NCI-H2029 (cell line): ENCODE data around the gene LMO4.
A peak's percentile ranks its signal among the peaks of the same experiment; 100 is the strongest.

Experiments used
- DNase-seq: peaks from one replicate; lab custom pipeline; 2025; lab: John Stamatoyannopoulos, UW

The LMO4 gene

GRCh38 chr1:87329051-87329525, 408 bp downstream of the LMO4 start:
- peak; percentile 41 for DNase-seq

DNA sequence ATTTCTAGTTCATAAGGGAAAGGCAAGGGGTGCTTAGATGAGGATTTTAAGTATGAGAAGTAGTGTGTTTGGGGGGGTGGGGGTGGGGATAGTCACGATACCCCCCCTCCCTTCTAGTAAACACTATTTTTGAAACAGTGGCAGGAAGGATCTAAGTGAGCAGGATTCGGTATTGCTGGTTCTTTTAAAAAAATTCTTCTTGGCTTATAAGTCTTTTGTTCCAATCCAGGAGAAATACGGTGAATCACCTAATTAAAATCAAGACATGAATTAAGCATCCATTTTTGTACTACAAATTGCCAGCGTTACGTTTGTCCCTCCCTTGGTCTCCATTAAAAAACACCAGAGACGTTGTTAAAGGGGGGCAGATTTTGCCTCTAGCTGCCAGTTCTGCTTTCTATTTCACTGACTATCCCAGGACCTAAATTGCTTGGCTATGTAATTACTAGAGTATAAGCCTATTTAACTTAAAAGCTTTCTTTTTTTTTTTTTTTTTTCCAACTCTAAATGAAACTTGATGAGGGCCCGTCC, 911 bp downstream of the LMO4 start:
- no peak for DNase-seq

DNA sequence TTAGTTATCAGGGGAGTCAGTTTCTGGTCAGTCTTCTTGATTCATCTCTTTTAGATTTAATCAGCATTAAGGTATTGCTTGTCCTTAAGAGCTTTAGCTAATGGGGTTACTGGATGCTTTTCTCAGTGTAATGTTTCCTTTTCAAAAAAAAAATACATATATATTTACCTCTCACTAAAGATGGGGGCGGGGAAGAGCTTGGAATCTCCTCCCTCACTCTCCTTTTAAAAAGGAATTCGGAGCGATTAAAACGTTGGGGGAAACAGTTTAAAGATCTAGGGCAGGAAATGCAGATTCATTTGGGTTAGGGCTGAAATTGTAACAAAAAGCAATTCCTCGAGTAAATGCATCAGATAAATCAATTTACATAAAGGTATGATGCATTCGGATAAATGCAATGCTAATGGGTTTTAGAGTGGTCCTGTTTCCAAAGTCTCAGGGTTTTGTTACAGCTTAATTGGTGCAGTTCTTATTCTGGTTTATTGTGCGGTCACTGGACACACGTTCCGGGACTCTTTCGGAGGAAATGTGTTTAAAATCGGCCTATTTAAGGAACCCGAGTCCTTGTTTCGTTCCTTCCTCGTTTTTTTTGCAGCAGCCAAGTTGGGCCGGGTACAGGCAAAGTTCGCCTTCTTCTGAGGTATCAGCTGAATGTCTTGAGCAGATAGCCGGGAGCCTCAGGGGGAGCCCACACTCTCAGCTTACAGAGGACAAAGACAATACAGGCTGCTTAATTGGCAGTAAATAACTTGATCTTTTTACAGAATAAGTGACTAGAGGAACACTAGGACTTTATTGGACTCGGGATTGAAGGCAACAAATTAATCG, 1.6 kb downstream of the LMO4 start:
- peak; percentile 46 for DNase-seq

DNA sequence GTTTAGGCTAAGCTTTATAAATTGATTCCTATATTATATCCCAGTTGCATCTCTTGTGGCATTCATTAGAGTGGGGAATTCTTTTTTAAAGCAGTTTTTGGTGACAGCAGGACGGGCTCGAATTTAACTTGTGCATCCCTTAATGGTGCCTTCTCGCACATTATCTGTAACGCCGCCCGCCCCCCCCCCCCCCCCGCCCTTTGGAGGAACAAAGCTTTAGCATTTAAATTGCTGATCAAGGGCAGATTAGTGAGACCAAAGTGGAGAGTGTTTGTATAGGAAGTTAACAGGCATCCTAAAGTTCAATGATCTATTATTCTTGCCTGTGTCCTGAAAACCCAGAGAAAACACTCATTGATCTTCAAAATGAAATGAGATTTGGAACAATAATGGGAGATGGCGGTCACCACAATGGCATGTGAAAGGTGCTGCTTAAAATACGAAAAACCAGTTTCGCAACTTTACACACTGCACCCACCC, 2.2 kb downstream of the LMO4 start:
- peak; percentile 83 for DNase-seq

- DNase-seq, result peak; percentile 54
Observed at GRCh38 chr1:87331365-87332241, 2.9 kb downstream of the LMO4 start.

DNA sequence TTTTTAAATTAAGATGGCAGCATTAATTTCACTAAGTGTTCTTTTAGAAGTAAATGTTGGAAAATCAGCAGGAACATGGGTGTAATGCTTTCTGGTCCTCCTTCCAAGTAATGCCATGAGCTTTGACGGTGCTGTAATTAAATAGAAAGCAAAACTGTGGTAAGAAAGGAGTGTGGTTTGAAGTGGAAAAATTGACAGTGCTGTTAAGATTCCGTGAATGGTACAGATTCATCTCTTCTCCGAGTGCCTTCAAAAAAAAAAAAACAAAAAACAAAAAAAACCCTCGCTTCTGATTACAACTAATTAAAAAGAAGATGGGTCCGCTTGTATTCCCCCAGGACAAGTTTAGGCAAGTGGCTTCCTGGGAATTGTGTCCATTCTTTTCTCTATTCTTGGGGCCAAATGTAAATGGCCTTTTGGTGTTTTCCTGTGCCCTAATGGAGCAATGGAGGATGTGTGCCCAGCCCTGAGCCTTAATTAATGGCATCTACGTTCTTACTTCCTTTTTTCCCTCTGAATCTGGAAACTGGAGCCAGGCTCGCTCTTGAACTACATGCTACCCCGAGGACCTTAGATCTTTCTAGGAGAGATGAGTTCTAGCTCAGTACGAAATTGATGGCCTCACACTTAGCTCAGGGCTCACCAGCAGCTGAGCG, 5.1 kb downstream of the LMO4 start:
- no peak for DNase-seq

DNA sequence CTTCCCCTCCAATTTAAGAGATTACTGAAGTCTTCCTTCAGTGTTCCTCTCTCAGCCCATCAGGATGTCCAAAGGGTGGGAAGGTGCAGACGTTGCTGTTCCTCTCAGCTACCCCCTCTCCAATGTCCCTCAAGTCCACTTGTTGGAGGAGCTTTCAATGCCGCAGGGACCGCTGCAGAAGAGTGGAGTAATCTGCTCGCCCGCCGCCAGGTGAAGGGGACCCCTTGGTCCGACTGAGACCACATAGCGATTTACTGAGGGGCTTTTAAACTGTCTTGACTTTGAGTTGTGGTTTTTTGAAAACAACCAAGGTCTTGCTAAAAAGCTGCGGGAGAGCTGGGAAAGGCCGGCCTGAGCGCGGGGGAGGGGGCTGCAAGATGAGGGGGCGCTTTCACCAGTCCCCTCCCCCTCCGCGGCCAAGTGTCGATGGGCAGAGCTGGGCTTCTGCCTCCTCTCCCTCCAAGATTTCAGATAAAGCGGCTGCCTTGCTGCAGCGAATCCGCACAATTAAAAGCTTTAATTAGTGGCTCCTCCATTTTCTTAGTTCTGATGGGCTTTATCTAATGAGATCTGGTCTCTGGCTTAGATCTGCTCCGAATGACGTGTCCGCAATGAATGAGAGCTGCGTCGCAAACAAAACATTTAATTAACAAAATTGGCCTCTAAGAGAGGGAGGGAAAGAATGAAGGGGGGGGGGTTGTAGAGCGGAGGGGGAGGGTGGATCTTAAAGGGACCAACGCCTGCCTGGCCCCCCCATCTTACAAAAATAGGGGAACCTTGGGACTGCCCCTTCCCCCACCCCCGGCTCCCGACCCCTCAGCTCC, 5.9 kb downstream of the LMO4 start:
- DNase-seq, result no peak

DNA sequence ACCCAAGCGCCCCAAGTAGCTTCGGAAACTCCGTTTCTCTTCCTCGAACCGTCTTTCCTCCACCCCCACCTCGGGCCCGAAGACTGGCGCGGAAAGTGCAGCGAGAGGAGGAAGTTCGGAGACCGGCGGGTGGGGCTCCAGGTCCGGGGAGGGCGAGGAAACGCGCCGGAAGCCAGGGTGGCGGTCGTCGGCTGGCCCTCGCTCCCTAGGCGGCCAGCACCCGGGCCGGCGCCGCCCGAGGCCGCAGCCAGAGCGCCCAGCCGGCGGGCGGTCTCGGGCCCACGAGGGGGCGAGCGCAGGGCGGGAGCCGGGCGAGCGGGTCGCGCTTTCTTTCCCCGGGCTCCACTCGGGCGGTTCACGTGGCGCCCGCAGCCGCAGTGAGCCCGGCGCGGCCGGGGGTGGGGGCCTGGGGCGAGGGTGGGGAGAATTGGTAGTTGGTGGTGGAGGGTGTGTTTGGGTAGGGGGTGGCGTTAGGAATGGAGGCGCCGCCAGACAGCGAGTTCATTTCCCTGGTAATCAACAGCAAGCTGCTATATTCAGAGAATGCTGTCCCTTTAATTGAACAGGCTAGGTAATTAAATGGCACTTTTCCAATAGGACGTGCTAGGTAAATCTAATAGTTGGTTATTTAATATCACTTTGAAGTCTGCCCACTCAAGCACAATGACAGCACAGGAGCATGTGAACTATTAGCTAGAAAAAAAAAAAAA, 6.7 kb downstream of the LMO4 start:
- DNase-seq, result peak; percentile 76

DNA sequence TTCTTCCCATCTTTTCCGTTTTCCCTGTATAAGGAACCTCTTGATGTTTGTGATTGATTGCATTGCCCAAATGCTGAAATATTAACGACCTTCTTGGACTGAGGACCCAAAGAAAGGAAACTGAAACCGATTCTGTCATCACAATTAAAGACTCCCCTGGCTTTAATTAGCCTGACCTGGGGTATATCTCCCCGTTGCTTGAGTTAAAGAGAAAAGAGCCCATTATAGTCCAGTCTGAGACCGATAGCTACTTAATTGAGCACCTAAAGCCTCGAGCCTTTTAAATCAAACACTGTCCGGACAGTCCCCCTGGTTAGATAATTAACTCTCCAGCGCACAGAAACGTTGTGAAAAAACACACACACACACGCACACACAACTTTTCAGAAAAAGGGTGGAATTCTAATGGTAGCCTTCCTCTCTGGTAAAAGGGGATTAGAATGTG, 8.0 kb downstream of the LMO4 start:
- DNase-seq, result no peak

GRCh38 chr1:87337606-87338005, 8.9 kb downstream of the LMO4 start:
- no peak for DNase-seq

- DNase-seq, result no peak
Observed at GRCh38 chr1:87338566-87338965, 9.9 kb downstream of the LMO4 start.

DNA sequence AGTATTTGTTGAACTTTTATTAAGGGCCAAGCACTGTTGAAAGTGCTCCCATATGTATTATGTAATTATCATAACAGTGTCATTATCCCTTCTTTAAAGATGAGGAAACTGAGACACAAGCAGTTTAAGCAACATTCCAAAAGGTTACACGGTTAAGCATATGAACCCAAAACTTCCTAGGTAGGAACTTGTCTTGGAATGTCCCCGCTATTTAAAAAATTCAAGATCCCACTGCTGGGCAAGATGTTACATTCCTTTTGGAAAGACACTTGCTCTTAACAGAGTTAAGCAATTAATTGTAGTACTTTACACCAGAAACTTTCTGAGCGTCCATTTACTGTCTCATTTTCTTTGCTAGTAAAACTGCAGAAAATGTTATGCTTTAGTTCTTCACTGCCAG, 15.6 kb downstream of the LMO4 start:
- DNase-seq, result no peak

DNA sequence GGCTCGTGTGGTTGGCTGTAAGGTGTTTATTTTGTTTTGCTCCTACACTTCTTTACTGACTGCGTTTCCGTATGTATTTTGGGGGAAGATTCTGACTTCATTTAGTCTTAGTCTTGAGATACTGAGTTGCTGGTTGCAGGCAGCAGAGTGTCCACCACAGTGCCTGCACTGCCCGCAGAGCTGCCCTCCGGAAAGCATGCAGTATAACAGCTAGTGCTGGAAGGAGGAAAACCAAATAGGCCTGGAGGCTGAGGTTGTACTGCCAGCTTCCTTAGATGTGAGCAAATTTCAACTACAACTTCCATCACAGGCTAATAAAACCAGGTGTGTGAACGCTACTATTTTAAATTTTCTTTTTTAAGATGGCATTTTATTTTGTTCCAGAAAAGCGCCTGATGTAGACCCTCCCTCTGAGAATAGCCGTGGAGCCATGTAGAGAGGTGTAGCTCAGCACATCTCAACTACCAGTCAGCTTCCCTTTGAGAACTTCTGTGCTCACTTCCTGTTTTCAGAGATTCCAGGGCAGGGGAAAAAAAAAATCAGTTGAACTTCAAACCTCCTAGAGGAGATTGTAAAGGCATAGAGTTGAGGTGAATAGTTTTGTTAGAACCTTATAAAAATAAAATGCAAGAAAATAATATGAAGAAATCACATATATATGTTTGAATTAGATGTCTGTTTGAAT, 17.6 kb downstream of the LMO4 start:
- DNase-seq, result no peak

GRCh38 chr1:87348341-87349019, 19.8 kb downstream of the LMO4 start:
- no peak for DNase-seq

GRCh38 chr1:87349036-87349435, 20.4 kb downstream of the LMO4 start:
- DNase-seq, result no peak

DNA sequence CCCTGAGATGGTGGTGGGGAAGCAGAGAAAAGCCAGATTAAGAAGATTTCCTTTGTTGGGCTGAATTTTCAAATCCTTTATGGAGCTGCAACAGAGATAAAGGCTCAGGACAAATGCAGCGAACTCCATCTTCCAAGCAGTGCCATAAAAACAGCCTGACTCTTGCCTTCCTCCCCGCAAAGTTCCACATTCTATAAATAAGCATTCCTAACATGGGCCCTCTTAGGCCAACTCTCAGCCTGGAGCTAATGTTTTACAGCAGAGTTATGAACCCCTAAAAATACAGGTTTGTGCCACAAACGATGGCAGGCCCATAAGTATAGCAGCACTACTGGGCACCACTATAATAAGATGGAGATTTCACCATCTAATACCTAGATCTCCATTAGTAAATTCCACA, 27.2 kb downstream of the LMO4 start:
- DNase-seq, result no peak

- DNase-seq, result no peak
Observed at GRCh38 chr1:87356591-87356990, 27.9 kb downstream of the LMO4 start.

GRCh38 chr1:87358219-87358618, 29.5 kb downstream of the LMO4 start:
- DNase-seq, result no peak

- DNase-seq, result no peak
Observed at GRCh38 chr1:87359586-87359985, 30.9 kb downstream of the LMO4 start.
